Stomach smooth muscle (tissue), 2 donors: ENCODE results near the gene SLC39A3.

ENCODE experiments used
- H3K27ac ChIP-seq: one replicate; pipeline ENCODE4 v1.7.0; 2013; ENCODE audit warnings: mild to moderate bottlenecking, low read length, inconsistent platforms
- H3K27me3 ChIP-seq, 2 donors: one replicate each; pipeline ENCODE4 v1.7.0; 2013; ENCODE audit warnings: low read length in 2 of 2; ENCODE audit not compliant: insufficient read depth in 2 of 2, control insufficient read depth in 1 of 2
- H3K36me3 ChIP-seq, 2 donors: one replicate each; pipeline ENCODE4 v1.7.0; 2013; ENCODE audit warnings: low read length in 2 of 2; ENCODE audit not compliant: control insufficient read depth in 2 of 2, insufficient read depth in 2 of 2
- H3K4me1 ChIP-seq: one replicate; pipeline ENCODE4 v1.7.0; 2013; ENCODE audit warnings: low read length; ENCODE audit not compliant: control insufficient read depth, insufficient read depth
- H3K4me3 ChIP-seq, 2 donors: one replicate each; pipeline ENCODE4 v1.7.0; 2013; ENCODE audit warnings: low read length in 2 of 2
- H3K9ac ChIP-seq, 2 donors: one replicate each; pipeline ENCODE4 v1.7.0; 2013; ENCODE audit warnings: low read length in 2 of 2, mild to moderate bottlenecking in 1 of 2
- H3K9me3 ChIP-seq, 2 donors: one replicate each; pipeline ENCODE4 v1.7.0; 2013; ENCODE audit warnings: low read length in 2 of 2; ENCODE audit not compliant: control insufficient read depth in 2 of 2
- donor health status: healthy.
- donor health status: Pancreatic carcinoma.

Gene SLC39A3

DNA sequence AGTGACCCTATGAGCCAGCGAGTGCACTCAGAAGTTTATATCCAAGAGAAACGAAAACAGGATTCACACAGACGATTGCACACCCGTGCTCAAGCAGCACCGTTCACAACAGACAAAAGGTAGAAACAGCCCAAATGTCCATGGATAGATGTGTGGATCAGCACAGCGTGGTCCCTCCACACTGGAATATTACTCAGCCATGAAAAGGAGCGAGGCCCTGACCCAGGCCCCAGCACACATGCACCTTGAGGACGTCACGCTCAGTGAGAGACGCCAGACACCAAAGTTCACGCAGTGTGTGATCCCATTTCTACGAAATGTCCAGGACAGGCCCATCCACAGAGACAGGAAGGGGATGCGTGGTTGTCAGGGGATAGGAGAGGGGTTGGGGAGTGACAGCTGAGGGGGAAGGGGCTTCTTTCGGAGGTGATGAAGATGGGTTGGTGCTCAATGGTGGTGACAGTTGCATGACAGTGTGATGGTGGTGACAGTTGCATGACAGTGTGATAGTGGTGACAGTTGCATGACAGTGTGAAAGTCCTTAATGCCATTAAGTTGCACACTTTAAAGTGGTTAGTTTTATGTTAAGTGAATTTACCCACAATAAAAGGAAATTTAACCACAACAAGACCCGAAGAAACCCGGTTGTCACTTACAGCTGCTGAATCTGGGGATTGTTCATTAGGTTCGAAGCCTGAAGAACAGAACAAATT, 18.9 kb upstream of the SLC39A3 start:
- Histone ChIP-seq H3K4me1 (no peaks in the 10 kb centered on the region), H3K9ac (no peak overlapping the region), H3K9me3 (no peaks in the 10 kb centered on the region), H3K27ac (no peak overlapping the region), H3K27me3 (no peaks in the 10 kb centered on the region), H3K36me3 (peaks cover 31 to 44% of the 10 kb centered on the region in 2 donors), H3K4me3 (no peak overlapping the region)

DNA sequence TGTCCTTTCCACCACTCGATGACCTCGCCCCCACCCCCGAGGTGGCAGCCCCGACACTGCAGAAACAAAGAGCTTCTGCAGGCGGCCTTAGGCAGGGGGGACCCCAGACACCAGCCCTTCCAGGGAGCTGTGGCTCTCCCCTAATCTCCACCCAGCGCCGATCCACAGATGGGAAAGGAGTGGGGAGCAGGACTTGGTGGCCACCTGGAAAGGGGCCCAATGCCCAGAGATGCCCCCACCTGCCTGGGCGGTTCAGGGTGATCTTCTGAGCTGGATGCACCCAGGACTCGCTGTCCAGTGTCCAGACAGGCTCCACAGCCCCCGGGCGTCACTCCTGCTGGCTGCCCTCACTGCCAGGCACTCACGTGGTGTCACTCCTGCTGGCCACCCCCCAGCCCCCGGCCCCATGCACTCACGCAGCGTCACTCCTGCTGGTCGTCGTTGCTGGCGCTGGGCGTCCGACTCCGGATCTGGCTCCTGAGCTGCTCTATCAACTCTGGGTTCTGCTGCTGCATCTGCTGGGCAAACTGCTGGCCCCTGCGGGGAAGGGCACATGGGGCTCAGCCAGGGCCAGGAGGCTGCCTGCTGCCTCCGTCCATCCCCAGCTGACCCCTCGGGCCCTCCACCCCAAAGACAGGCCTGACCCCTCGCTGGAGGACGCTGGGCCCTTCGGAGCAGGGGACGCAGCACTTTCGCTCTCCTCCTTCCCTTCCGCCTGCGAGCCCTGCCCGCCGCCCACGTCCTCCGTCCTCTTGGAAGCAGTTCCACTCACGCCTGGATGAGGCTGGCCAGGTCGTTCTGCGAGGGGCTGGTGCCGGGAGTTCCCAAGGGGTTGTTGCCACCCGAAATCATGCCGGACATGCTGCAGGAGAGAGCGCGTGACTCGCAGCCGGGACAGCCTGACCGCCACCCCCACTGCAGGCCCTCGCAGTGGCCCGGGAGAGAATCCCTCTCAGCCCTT, 17.4 kb upstream of the SLC39A3 start:
- Histone ChIP-seq H3K27me3 (no peaks in the 10 kb centered on the region), H3K9ac (no peak overlapping the region), H3K36me3 (peaks cover 22 to 30% of the 10 kb centered on the region in 2 donors), H3K9me3 (no peaks in the 10 kb centered on the region), H3K27ac (no peak overlapping the region), H3K4me1 (no peaks in the 10 kb centered on the region), H3K4me3 (no peak overlapping the region)

GRCh38 chr19:2756477-2756876, 16.7 kb upstream of the SLC39A3 start:
- no peaks in the 10 kb centered on the region for H3K27me3 ChIP-seq
- H3K4me3 ChIP-seq, result no peak overlapping the region
- H3K27ac ChIP-seq, result no peak overlapping the region
- peaks cover 17 to 29% of the 10 kb centered on the region in 2 donors for H3K36me3 ChIP-seq
- H3K4me1 ChIP-seq, result no peaks in the 10 kb centered on the region
- H3K9ac ChIP-seq, result no peak overlapping the region
- no peaks in the 10 kb centered on the region for H3K9me3 ChIP-seq

GRCh38 chr19:2755811-2756210, 16.0 kb upstream of the SLC39A3 start:
- Histone ChIP-seq H3K9me3 (no peaks in the 10 kb centered on the region), H3K4me3 (no peak overlapping the region), H3K27me3 (no peaks in the 10 kb centered on the region), H3K4me1 (no peaks in the 10 kb centered on the region), H3K27ac (no peak overlapping the region), H3K9ac (no peak overlapping the region), H3K36me3 (peaks cover 17 to 23% of the 10 kb centered on the region in 2 donors)

GRCh38 chr19:2755448-2755705, 15.6 kb upstream of the SLC39A3 start:
- peaks cover 14 to 23% of the 10 kb centered on the region in 2 donors for H3K36me3 ChIP-seq
- no peaks in the 10 kb centered on the region for H3K27me3 ChIP-seq
- no peaks in the 10 kb centered on the region for H3K4me1 ChIP-seq

DNA sequence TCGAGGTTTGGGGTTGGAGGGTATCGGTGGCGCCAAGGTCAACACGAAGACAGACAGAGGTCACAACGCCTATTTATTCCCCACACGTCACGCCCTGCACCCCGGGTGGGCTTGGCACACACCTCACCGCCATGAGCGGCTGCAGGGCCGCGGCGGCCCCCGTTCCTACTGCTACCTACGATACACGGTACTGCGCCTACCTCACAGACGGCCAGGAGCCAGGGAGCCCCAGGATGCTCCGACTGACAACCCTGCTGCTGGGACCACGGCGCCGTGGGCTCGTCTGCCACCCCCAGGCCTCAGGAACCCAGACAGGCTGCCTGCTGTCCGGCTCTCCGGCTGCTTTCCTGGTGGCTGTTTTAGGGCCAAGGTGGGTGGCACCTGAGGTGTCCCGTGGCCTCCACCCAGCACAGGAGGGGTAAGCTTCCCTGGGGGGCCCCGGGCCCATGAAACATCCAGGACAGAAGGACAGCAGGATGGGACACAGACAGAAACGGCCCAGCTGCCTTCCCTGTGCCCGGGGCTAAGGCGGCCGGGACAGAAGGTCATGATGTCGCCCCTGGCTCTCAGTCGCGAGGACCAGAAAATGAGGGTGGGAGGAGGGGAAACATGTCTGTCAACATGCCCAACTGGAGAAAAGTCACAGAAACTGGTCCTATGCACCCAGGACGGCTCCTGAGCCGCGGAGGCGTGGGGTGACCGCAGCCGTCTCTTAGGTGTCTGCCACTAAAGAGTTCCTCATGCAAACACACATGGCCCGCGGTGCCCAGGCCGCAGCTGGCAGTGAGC, 15.0 kb upstream of the SLC39A3 start:
- Histone ChIP-seq H3K4me1 (no peaks in the 10 kb centered on the region), H3K9ac (no peak overlapping the region), H3K9me3 (no peaks in the 10 kb centered on the region), H3K27ac (no peak overlapping the region), H3K36me3 (peaks cover 13 to 23% of the 10 kb centered on the region in 2 donors), H3K4me3 (no peak overlapping the region), H3K27me3 (no peaks in the 10 kb centered on the region)

More at GRCh38 chr19:2755448-2755705, 15.6 kb upstream of the SLC39A3 start:
- no peak overlapping the region for H3K27ac ChIP-seq
- H3K9me3 ChIP-seq, result no peaks in the 10 kb centered on the region
- H3K9ac ChIP-seq, result no peak overlapping the region
- H3K4me3 ChIP-seq, result no peak overlapping the region

GRCh38 chr19:2751438-2751830, 11.6 kb upstream of the SLC39A3 start:
- Histone ChIP-seq H3K27me3 (no peaks in the 10 kb centered on the region), H3K9me3 (no peaks in the 10 kb centered on the region), H3K9ac (no peak overlapping the region), H3K36me3 (peaks cover 4 to 14% of the 10 kb centered on the region in 2 donors), H3K4me1 (peaks cover 4% of the 10 kb centered on the region), H3K4me3 (no peak overlapping the region), H3K27ac (no peak overlapping the region)

DNA sequence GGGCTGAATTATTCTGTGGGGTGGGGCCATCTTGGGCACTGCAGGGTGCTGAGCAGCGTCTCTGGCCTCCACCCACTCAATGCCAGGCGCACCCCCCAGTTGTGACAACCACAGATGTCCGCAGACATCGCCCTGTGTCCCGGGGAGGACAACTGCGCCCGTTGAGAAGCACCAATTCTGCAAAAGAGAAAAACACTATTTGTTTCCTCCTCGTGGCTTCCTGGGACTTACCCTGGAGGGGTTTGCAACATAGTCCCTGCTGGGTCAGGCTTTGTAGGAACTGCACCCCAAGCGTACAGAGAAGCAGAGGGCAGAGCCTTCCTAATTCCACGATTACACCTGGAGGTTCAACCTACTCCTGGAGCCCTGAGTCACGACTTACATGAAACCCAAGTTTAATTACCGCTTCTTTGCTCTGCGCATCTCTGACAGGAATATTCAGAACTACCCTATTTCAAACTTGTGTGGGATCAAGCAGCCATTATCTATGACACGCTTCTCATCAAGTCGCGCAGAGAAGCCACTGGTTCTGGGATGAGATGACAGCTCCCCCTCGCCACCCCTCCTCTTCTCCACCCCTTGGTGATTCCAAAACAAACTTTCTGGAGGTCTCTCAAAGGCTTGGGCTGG, 11.1 kb upstream of the SLC39A3 start:
- no peak overlapping the region for H3K4me3 ChIP-seq
- H3K4me1 ChIP-seq, result peaks cover 4% of the 10 kb centered on the region
- no peak overlapping the region for H3K27ac ChIP-seq

DNA sequence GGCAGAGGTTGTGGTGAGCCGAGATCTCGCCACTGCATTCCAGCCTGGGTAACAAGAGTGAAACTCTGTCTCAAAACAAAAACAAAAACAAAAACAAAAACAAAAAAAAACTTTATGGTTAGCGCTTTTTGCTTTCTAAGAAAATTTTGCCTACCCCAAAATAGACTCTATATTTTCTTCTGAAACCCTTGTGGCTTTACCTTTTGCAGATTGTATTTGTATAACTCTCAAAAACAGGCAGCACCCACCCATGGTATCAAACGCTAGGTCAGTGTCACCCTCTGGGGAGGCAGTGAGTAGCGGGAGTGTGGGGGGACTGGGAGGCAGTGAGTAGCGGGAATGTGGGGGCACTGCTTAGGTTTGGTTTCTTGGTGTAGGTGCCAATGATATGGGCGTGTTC, 7.5 kb upstream of the SLC39A3 start:
- Histone ChIP-seq H3K27me3 (peaks cover 0 to 3% of the 10 kb centered on the region in 2 donors), H3K36me3 (no peaks in the 10 kb centered on the region), H3K9me3 (no peaks in the 10 kb centered on the region), H3K27ac (no peak overlapping the region), H3K4me3 (no peak overlapping the region), H3K9ac (no peak overlapping the region), H3K4me1 (peaks cover 4% of the 10 kb centered on the region)

More for the DNA sequence above, 11.1 kb upstream of the SLC39A3 start:
- H3K27me3 ChIP-seq, result no peaks in the 10 kb centered on the region
- no peak overlapping the region for H3K9ac ChIP-seq
- peaks cover 4 to 14% of the 10 kb centered on the region in 2 donors for H3K36me3 ChIP-seq
- H3K9me3 ChIP-seq, result no peaks in the 10 kb centered on the region

DNA sequence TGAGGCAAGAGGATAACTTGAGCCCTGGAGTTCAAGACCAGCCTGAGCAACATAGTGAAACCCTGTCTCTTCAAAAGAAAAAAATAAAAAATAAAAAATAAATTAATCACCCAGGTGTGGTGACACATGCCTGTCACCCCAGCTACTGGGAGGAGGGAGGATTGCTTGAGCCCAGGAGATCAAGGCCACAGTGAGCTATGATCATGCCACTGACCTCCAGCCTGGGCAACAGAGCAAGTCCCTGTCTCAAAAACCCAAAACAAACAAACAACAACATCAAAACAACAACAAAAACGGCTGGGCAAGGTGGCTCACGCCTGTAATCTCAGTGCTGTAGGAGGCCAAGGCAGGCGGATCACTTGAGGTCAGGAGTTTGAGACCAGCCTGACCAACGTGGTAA, 4.3 kb upstream of the SLC39A3 start:
- peaks cover 9% of the 10 kb centered on the region for H3K4me1 ChIP-seq

More for the DNA sequence above, 4.3 kb upstream of the SLC39A3 start:
- H3K27me3 ChIP-seq, result peaks cover 0 to 3% of the 10 kb centered on the region in 2 donors
- no peak overlapping the region for H3K4me3 ChIP-seq
- H3K27ac ChIP-seq, result no peak overlapping the region
- H3K9ac ChIP-seq, result no peak overlapping the region
- no peaks in the 10 kb centered on the region for H3K36me3 ChIP-seq
- no peaks in the 10 kb centered on the region for H3K9me3 ChIP-seq
